ENCODE measurements around the gene NCOA7. TPM values are rescaled to one million over a fixed set of nuclear protein-coding genes. Genes with fewer than 3 reads are reported as not detected.

The NCOA7 gene
- total and polyA plus RNA-seq, 9 of the 15 experiments (the other 6 are each of a cell fraction or from before 2014, with no cell fraction given), result 5.8 to 14.6 (median 9.3) TPM

DNA sequence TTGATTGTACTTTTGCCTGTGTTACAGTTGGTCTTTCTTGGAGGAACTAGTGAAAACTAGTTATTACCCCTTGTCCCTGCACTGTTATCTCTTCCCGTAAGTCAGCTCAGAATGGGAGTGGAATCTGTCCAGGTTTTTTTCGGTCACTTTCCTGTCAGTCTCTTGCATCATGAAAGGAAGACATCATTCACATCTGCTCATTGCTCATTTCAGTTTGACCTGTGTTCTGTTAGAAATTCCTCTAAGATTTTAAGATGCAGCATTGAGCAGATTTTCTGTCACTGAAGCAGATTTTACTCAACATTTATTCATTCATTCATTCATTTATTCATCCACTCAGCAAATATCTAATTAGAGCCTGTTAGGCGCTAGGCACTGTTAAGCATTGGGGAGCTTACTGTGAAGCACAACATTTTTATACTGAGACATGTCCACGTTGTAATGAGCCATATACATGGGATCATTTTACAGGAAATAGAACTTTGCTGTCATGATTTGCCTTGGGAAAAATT, 132.7 kb downstream of the NCOA7 start (continued):
- no peak for TF ChIP-seq CHD4 (IDR thresholded peaks at IDR 0.05; ENCODE audit: insufficient read depth, insufficient replicate concordance, low read depth, low read length, poor library complexity, severe bottlenecking)
- TF ChIP-seq, protein P1, sequence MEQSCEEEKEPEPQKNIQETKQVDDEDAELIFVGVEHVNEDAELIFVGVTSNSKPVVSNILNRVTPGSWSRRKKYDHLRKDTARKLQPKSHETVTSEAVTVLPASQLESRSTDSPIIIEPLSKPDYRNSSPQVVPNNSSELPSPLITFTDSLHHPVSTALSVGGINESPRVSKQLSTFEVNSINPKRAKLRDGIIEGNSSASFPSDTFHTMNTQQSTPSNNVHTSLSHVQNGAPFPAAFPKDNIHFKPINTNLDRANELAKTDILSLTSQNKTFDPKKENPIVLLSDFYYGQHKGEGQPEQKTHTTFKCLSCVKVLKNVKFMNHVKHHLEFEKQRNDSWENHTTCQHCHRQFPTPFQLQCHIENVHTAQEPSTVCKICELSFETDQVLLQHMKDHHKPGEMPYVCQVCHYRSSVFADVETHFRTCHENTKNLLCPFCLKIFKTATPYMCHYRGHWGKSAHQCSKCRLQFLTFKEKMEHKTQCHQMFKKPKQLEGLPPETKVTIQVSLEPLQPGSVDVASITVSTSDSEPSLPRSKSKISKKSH (CRISPR knock-in tag; IDR thresholded peaks at IDR 0.05), result no peak
- TF ChIP-seq PYGO2 (tag; IDR thresholded peaks at IDR 0.05), result 0 out of 2 replicates have a peak, but pooled peaks have one; percentile 37
- no peak for TF ChIP-seq ZNF184 (CRISPR knock-in tag; IDR thresholded peaks at IDR 0.05)
- TF ChIP-seq TAF15 (IDR thresholded peaks at IDR 0.05; ENCODE audit: low read depth, low read length), result no peak
- TF ChIP-seq POLR2AphosphoS2 (IDR thresholded peaks at IDR 0.05; ENCODE audit: low read length), result no peak
- no peak for TF ChIP-seq ZBTB7A (IDR thresholded peaks at IDR 0.05; ENCODE audit: borderline replicate concordance, control insufficient read depth, low read depth, low read length)
- TF ChIP-seq, protein P2, sequence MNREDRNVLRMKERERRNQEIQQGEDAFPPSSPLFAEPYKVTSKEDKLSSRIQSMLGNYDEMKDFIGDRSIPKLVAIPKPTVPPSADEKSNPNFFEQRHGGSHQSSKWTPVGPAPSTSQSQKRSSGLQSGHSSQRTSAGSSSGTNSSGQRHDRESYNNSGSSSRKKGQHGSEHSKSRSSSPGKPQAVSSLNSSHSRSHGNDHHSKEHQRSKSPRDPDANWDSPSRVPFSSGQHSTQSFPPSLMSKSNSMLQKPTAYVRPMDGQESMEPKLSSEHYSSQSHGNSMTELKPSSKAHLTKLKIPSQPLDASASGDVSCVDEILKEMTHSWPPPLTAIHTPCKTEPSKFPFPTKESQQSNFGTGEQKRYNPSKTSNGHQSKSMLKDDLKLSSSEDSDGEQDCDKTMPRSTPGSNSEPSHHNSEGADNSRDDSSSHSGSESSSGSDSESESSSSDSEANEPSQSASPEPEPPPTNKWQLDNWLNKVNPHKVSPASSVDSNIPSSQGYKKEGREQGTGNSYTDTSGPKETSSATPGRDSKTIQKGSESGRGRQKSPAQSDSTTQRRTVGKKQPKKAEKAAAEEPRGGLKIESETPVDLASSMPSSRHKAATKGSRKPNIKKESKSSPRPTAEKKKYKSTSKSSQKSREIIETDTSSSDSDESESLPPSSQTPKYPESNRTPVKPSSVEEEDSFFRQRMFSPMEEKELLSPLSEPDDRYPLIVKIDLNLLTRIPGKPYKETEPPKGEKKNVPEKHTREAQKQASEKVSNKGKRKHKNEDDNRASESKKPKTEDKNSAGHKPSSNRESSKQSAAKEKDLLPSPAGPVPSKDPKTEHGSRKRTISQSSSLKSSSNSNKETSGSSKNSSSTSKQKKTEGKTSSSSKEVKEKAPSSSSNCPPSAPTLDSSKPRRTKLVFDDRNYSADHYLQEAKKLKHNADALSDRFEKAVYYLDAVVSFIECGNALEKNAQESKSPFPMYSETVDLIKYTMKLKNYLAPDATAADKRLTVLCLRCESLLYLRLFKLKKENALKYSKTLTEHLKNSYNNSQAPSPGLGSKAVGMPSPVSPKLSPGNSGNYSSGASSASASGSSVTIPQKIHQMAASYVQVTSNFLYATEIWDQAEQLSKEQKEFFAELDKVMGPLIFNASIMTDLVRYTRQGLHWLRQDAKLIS (CRISPR knock-in tag; IDR thresholded peaks at IDR 0.05), result no peak
- TF ChIP-seq, protein P3, sequence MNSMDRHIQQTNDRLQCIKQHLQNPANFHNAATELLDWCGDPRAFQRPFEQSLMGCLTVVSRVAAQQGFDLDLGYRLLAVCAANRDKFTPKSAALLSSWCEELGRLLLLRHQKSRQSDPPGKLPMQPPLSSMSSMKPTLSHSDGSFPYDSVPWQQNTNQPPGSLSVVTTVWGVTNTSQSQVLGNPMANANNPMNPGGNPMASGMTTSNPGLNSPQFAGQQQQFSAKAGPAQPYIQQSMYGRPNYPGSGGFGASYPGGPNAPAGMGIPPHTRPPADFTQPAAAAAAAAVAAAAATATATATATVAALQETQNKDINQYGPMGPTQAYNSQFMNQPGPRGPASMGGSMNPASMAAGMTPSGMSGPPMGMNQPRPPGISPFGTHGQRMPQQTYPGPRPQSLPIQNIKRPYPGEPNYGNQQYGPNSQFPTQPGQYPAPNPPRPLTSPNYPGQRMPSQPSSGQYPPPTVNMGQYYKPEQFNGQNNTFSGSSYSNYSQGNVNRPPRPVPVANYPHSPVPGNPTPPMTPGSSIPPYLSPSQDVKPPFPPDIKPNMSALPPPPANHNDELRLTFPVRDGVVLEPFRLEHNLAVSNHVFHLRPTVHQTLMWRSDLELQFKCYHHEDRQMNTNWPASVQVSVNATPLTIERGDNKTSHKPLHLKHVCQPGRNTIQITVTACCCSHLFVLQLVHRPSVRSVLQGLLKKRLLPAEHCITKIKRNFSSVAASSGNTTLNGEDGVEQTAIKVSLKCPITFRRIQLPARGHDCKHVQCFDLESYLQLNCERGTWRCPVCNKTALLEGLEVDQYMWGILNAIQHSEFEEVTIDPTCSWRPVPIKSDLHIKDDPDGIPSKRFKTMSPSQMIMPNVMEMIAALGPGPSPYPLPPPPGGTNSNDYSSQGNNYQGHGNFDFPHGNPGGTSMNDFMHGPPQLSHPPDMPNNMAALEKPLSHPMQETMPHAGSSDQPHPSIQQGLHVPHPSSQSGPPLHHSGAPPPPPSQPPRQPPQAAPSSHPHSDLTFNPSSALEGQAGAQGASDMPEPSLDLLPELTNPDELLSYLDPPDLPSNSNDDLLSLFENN (IDR thresholded peaks at IDR 0.05; ENCODE audit: low read depth in 2 of 2, low read length in 2 of 2), result no peak
- TF ChIP-seq GATA2 (CRISPR knock-in tag; IDR thresholded peaks at IDR 0.05), result no peak
- TF ChIP-seq ZFP36 (IDR thresholded peaks at IDR 0.05; ENCODE audit: low read depth, low read length, partially characterized antibody), result no peak
- TF ChIP-seq PHTF2 (CRISPR knock-in tag; IDR thresholded peaks at IDR 0.05), result no peak
- TF ChIP-seq ZNF445 (CRISPR knock-in tag; IDR thresholded peaks at IDR 0.05; ENCODE audit: low read depth), result no peak
- no peak for TF ChIP-seq ARNT (IDR thresholded peaks at IDR 0.05)
- TF ChIP-seq, protein P4, sequence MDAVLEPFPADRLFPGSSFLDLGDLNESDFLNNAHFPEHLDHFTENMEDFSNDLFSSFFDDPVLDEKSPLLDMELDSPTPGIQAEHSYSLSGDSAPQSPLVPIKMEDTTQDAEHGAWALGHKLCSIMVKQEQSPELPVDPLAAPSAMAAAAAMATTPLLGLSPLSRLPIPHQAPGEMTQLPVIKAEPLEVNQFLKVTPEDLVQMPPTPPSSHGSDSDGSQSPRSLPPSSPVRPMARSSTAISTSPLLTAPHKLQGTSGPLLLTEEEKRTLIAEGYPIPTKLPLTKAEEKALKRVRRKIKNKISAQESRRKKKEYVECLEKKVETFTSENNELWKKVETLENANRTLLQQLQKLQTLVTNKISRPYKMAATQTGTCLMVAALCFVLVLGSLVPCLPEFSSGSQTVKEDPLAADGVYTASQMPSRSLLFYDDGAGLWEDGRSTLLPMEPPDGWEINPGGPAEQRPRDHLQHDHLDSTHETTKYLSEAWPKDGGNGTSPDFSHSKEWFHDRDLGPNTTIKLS (IDR thresholded peaks at IDR 0.05; ENCODE audit: borderline replicate concordance, low read depth), result no peak
